Upper lobe of right lung (tissue), 1 donor: ENCODE measurements around the gene GALNT17. TPM values are rescaled to one million over a fixed set of nuclear protein-coding genes. Genes with fewer than 3 reads are reported as not detected.
A peak's percentile ranks its signal among the peaks of the same experiment; 100 is the strongest.

Experiments
- ATAC-seq: fragments of 200-7000 bp; cut with Tn5 transposase; one replicate; pipeline ENCODE4 v1.9.1; 2020; ENCODE audit warnings: mild to moderate bottlenecking, moderate library complexity
- DNase-seq: peaks from one replicate; pipeline ENCODE4 v3.0.0-alpha.2; 2020
- H3K27ac ChIP-seq: fragments of 200-600 bp; one replicate; pipeline ENCODE4 v1.8.0; 2022
- H3K27me3 ChIP-seq: fragments of 200-600 bp; one replicate; pipeline ENCODE4 v1.8.0; 2022; ENCODE audit warnings: mild to moderate bottlenecking
- H3K36me3 ChIP-seq: fragments of 200-600 bp; one replicate; pipeline ENCODE4 v1.8.0; 2022
- H3K4me1 ChIP-seq: fragments of 200-600 bp; one replicate; pipeline ENCODE4 v1.8.0; 2022
- H3K4me3 ChIP-seq: fragments of 200-600 bp; one replicate; pipeline ENCODE4 v1.8.0; 2022; ENCODE audit warnings: mild to moderate bottlenecking
- H3K9me3 ChIP-seq: fragments of 200-600 bp; one replicate; pipeline ENCODE4 v1.8.0; 2022
- CTCF ChIP-seq: fragments of 200-600 bp; IDR thresholded peaks from one replicate; pipeline ENCODE4 v1.8.0; 2022; ENCODE audit warnings: antibody characterized with exemption
- intact Hi-C: fragments of 100-400 bp; cut with DNase I; formaldehyde crosslinking; loops from one replicate; pipeline ENCODE4 v1.11.0; 2022
- total RNA-seq: library from RNA; stranded (reverse); fragmentation: NEBNext Ultra II Directional; extraction: Animal tissue kit (Norgen Biotek cat#: 25700); gene quantifications from one replicate; pipeline ENCODE4 v1.2.1, GENCODE V29; 2021
- donor health status: DM: no; HTN: yes; CAD: no; lungs with severe emphysema.

GALNT17 gene
- total RNA-seq, 1 donor from 2014 or later = 7.1 TPM

- no peak for TF ChIP-seq CTCF
- Histone ChIP-seq H3K4me3 (no peak overlapping the region), H3K27ac (no peak overlapping the region), H3K9me3 (no peaks in the 10 kb centered on the region), H3K4me1 (no peaks in the 10 kb centered on the region), H3K36me3 (no peaks in the 10 kb centered on the region), H3K27me3 (no peaks in the 10 kb centered on the region)
- DNase-seq (no peak), ATAC-seq (no peak)
- intact Hi-C loops = no loop called here
Measured at GRCh38 chr7:71509381-71509780, 377.4 kb downstream of the GALNT17 start.

GRCh38 chr7:71511361-71511807 lies 379.4 kb downstream of the GALNT17 start:
- Histone ChIP-seq H3K4me3 (no peak overlapping the region), H3K27me3 (no peaks in the 10 kb centered on the region), H3K27ac (no peak overlapping the region), H3K9me3 (no peaks in the 10 kb centered on the region), H3K4me1 (no peaks in the 10 kb centered on the region), H3K36me3 (no peaks in the 10 kb centered on the region)
- TF ChIP-seq CTCF = no peak
- DNase-seq (no peak), ATAC-seq (no peak)
- intact Hi-C loops = no loop called here

GRCh38 chr7:71517940-71518699 lies 386.2 kb downstream of the GALNT17 start:
- intact Hi-C loops = no loop called here
- Histone ChIP-seq H3K27ac (no peak overlapping the region), H3K36me3 (no peaks in the 10 kb centered on the region), H3K4me3 (no peak overlapping the region), H3K9me3 (no peaks in the 10 kb centered on the region), H3K4me1 (peaks cover 5% of the 10 kb centered on the region), H3K27me3 (no peaks in the 10 kb centered on the region)
- DNase-seq (no peak), ATAC-seq (no peak)
- TF ChIP-seq CTCF = no peak

GRCh38 chr7:71518880-71519279 lies 386.9 kb downstream of the GALNT17 start:
- no peak for TF ChIP-seq CTCF
- intact Hi-C loops = no loop called here
- no peaks in the 10 kb centered on the region for H3K36me3 ChIP-seq
- no peak overlapping the region for H3K27ac ChIP-seq
- H3K9me3 ChIP-seq = no peaks in the 10 kb centered on the region
- ATAC-seq (no peak), DNase-seq (no peak)
- no peak overlapping the region for H3K4me3 ChIP-seq
- no peaks in the 10 kb centered on the region for H3K27me3 ChIP-seq
- H3K4me1 ChIP-seq = peaks cover 5% of the 10 kb centered on the region

GRCh38 chr7:71521506-71521905 lies 389.6 kb downstream of the GALNT17 start:
- TF ChIP-seq CTCF = no peak
- intact Hi-C loops = no loop called here
- Histone ChIP-seq H3K36me3 (no peaks in the 10 kb centered on the region), H3K4me3 (no peak overlapping the region), H3K27me3 (no peaks in the 10 kb centered on the region), H3K9me3 (no peaks in the 10 kb centered on the region), H3K27ac (no peak overlapping the region), H3K4me1 (peaks cover 5% of the 10 kb centered on the region)
- ATAC-seq (peak; percentile 47), DNase-seq (no peak)
